GM21447 (cell line): ENCODE data around the gene SUSD2.
"Not testable (repeated sequence)": the region's sequence is repeated elsewhere in the genome, so short reads cannot be mapped to it uniquely, and the experiment has no call there.

Experiments used
- ATAC-seq: cut with Tn5 transposase; IDR thresholded peaks from one replicate; pipeline ENCODE4 v1.9.1; 2021; ENCODE audit not compliant: unreplicated experiment

The SUSD2 gene

DNA sequence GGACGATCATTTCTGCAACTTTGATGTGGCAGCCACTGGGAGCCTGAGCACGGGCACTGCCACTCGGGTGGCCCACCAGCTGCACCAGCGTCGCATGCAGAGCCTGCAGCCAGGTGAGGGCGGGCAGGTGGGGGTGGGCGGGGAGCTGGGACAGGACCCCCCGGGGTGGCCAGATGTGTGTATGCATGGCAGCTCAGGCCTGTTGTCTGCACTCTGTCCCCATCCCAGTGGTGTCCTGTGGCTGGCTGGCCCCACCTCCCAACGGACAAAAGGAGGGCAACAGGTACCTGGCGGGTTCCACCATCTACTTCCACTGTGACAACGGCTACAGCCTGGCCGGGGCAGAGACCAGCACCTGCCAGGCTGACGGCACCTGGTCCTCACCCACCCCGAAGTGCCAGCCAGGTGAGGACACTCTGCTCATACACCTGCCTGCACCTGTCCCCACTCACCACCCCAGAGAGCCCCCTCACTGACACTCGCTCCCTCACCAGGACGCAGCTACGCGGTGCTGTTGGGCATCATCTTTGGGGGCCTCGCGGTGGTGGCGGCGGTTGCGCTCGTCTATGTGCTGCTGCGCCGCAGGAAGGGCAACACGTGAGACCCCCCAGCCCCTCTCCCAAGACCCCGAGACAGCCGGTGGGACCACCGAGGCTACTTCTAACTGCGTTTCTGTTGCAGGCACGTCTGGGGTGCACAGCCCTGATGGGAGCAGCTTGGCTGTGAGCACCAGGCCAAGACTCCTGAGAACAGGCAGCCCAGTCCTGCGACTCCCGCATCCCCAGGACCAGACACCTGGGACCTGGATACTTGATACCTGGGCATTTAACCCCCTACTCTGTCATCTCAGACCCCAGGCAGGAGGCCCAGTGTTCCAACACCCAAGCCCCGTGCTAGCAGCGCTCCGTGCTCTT is 6.7 kb downstream of the SUSD2 start:
- ATAC-seq, result no peak

DNA sequence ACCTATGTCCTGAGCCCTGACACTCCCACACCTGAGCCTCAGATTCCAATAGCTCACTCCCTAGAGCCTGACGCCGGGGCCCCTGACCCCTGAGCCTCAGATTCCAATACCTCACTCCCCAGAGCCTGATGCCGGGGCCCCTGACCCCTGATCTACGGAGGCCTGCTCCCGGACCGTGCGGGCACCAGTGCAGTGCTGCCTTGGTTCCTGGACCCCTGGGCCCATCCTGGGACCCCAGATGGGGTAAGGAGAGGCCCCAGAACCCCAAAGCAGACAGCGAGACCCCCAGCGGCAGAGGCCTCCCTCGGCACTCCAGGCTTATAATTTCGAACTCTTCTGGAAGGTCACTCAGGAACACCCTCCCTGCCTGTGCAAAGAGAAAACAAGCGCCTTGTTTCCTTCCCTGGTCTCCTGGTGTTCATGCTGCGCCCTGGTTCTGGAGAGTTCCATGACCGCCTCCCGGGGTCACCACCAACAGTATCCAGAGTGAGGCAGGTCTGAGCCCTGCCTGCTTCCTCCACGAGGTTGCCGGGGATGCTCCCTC is 7.5 kb downstream of the SUSD2 start:
- no peak for ATAC-seq

DNA sequence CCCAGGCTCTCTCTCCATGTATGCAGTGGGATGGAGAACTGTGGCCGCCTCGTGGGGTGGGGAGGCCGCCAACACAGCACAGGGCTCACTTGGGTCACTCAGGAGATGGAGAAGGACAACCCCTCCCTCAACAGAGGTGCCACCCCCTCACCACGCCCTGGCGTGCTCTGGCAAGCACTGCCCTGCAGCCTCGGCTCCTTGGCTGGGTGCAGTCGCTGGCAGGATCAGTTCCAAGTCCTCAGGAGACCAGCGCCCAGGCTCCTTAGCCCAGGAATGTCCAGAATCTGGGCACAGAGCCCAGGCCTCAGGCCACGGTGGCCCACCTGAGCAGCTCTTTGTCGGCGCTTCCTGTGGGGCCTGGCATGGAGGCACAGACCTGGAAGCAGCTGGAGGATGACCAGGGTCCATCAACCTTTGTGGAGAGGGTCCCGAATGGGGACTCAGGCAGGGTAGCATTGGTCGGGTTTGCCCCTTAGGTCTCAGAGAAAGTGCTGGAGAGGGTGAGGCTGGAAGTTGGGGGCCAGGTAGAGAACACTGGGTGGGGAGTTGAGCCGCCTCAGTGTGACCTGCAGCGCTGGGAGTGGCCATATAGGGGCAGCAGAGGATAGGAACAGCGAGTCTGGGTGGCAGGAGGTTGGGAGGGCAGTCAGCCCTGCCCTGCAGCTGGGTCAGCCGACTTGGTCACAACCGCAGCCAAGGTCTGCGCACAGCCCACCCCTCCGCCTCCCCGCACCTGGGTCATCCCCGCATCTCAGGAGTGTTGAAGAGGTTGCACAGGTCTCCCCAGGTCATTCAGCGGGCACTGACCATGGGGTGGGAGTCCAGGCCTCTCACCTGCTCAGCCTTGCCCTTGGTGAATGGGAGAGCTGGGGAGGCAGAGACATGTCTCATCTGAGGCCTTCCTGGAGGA is 8.2 kb downstream of the SUSD2 start:
- no peak for ATAC-seq

DNA sequence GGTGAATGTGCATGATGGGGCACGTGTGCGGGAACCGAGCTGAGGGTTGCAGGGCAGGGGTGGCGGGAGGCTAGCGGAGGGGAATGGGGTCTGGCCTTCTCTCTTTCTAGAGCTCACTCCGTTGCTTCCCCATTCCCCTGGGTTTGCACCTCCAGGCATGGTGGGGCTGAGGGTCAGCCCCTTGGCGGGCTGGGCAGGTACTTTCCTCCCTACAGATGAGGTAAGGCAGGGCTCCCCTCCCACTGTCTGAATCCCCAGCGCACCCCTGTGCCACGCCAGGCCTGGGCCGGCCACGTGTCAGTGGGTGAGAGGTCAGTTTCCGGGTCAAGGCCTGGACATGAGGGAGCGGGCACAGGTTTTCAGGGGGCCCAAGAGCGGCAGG is 8.9 kb downstream of the SUSD2 start:
- ATAC-seq, result no peak

DNA sequence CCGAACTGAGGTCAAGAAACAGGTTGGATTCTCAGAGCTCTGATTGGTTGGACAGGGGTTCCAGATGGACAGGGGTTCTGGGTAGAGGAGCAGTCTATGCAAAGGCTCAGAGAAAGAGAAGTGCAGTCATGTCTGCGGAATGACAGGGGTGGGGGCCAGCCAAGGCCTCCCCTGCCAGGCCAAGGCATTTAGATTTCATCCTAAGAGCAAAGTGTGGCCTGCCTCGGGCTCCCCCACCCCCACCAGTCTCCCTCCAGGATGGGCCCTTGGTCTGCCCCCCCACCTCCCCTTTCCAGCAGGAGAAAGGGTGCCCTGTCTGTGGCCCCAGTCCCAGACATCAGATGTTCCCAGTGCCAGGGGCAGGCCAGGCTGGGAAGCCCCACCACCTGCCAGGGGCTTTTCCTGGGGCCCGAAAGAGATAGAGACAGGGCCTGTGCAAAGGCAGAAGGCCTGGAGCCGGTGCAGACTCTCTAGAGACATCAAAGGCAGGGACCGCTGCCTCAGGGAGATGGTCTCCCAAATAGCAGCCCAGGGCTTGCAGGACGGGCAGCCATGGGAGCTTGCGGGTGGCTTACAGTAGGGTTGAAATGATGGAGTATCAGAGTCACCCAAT is 9.4 kb downstream of the SUSD2 start:
- ATAC-seq, result no peak

DNA sequence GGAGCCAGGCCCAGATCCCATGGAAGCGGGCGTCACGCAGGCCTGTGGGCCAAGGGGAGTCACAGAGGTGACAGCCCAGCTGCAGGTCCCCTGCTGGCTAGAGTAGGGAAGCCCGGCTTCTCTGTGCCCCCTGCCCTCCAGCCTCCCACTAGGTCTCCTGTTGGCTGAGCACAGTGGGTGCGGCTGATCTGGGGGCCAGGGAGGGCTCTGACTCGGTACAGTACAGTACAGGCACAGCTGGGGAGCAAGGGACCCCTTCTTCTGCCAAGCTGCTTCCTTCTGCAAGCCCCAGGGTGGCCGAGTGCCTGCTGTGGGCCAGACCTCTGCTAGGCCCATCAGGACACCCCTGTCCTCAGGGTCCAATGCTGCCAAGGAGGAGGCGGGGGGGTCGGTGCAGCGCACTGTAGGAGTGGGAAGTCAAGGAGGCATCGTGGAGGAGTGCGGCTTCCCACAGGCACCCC is 10.1 kb downstream of the SUSD2 start:
- no peak for ATAC-seq

DNA sequence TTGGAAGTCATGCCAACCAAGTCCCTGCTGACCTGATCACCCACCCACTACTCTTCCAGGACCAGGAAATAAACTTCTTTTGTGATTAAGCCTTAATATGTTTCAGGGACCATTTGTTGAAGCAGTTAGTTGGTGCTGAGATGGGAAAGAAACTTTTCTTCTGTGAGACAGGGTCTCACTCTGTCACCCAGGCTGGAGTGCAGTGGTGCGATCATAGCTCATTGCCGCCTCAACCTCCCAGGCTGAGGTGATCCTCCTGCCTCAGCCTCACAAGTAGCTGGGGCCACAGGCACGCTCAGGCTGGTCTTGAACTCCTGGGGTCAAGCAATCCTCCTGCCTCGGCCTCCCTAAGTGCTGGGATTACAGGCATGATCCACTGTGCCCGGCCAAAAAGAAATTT is 10.6 kb downstream of the SUSD2 start:
- no peak for ATAC-seq

DNA sequence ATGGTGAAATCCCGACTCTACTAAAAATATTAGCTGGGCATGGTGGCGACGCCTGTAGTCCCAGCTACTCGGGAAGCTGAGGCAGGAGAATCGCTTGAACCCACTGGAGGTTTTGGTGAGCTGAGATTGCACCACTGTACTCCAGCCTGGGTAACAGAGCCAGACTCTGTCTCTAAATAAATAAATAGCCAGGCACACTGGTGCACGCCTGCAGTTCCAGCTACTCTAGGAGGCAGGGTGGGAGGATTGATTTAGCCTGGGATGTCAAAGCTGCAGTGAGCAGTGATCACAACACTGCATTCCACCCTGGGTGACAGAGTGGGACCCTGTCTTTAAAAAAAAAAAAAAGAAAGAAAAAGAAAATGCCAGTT is 17.4 kb downstream of the SUSD2 start:
- no peak for ATAC-seq

DNA sequence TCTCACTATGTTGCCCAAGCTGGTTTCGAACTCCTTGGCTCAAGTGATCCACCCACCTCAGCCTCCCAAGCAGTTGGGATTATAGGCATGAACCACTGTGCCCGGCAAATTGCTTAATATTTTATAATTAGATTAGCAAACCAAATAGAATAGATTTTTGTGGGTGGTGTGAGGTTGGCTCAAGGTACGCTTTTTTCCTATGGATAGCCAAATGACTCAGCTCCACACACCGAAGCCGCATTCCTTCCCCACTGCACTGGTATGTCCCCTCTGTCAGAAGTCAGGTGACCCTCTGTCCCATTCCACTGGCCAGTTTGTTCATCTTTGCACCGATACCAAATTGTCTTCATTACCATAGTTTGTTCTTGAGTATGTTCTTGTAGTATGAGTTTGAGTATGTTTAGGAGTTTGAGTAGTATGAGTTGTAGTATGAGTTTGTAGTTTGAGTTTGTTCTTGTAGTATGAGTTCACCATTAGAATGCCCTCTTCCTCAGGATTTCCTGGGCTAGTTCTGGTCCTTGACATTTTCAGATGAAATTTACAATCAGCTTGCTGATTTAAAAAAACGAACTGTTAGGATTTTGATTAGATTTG is 19.4 kb downstream of the SUSD2 start:
- no peak for ATAC-seq

DNA sequence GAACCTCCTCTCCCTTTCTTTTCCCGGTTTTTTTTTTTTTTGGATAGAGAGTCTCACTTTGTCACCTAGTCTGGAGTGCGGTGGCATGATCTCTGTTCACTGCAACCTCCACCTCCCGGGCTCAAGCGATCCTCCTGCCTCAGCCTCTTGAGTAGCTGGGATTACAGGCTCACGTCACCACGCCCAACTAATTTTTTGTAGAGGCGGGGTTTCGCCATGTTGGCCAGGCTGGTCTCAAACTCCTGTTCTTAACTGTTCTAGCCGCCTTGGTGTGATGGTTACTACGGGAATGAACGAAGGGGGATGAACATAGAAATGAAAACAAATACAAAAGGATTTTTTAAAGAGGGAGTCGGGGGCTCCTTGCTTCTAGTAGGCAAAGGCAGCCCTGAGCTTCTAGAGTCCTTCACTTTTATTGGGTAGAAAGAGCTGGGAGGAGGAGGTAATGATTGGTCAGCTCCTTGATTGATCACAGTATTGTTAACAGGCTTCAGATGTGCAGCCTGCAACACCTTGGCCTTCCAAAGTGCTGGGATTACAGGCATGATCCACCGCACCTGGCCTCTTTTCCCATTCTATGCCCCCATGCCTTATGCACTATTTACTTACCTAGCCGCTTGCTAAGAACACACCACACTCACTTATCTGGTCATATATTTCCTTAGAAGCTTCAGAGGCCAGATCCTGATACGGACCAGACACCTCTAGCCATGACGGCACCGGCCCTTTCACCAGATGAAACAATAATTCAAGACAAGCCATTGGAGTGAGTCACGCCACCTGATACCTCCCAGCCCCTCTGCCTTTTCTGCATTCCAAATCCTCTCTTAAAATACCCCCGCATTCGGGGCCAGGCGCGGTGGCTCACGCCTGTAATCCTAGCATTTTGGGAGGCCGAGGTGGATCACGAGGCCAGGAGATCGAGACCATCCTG is 20.7 kb downstream of the SUSD2 start:
- no peak for ATAC-seq

DNA sequence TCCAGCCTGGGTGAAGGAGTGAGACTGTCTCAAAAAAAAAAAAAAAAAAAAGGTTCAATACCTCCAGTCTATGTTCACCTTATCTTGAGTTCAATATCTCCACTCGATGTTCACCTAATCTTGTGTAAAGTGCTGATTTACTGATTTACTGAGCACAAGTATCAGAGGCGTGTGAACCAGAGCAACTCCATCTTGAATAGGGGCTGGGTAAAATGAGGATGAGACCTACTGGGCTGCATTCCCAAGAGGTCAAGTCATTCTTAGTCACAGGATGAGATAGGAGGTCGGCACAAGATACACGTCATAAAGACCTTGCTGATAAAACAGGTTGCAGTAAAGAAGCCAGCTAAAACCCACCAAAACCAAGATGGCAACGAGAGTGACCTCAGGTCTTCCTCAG is 22.6 kb downstream of the SUSD2 start:
- ATAC-seq, result not testable (repeated sequence)

DNA sequence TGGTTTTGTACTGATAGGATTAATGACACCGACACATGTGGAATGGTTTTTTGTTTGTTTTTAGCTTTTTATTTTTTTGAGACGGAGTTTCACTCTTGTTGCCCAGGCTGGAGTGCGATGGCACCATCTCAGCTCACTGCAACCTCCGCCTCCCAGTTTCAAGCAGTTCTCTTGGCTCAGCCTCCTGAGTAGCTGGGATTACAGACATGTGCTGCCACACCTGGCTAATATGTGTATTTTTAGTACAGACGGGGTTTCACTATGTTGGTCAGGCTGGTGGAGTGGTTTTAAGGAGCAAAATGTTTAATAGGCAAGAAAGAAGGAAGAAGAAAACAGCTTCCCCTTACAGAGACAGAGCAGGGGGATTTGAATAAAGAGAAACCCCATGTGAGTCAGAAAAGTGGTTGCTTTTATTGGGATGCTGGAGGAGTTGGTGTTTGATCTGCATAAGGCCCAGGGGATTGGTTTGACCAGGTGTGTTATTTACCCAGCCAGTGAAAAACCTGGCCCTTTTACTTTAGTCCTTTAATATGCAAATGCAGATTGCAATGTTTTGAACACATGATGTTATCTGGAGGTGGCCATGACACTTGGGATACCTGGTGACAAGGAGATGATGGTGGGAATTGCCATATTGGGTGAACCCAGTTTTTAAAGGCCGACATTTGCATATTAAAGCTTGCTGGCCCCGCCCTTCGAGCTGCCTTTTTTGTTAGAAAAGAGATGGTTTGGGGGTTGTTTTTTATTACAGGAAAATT is 24.3 kb downstream of the SUSD2 start:
- no peak for ATAC-seq

DNA sequence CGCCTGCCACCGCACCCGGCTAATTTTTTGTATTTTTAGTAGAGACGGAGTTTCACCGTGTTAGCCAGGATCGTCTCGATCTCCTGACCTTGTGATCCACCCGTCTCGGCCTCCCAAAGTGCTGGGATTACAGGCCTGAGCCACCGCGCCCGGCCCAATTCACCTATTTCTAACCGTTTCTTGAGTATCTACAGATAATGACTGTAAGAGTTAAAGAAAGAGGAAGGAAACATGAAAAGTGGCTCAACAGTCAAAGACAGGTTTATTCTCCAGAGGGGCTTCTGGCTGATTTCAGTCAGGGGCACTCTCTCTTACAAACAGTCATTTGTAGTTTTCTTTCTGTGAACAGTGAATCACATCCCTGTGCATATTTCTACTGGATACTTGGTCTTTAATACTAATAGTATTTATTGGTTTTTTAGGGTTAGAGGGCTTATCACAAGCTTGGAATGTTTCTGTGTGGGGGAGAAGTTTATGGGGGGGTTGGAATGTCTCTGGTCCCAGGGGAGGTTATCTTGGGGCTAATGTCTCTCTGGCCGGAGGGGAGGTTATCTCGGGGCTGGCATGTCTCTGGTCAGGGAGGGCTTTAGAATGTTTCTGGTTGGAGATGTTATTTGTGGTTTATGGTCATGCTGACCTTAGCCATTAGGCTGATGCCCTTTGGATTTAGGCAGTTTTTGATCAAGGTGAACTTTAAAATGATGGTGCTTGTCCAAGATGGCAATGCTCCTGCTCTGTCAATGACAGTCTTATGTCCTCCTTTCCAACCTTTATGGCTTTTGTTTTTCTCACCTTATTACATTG is 25.4 kb downstream of the SUSD2 start:
- ATAC-seq, result not testable (repeated sequence)

DNA sequence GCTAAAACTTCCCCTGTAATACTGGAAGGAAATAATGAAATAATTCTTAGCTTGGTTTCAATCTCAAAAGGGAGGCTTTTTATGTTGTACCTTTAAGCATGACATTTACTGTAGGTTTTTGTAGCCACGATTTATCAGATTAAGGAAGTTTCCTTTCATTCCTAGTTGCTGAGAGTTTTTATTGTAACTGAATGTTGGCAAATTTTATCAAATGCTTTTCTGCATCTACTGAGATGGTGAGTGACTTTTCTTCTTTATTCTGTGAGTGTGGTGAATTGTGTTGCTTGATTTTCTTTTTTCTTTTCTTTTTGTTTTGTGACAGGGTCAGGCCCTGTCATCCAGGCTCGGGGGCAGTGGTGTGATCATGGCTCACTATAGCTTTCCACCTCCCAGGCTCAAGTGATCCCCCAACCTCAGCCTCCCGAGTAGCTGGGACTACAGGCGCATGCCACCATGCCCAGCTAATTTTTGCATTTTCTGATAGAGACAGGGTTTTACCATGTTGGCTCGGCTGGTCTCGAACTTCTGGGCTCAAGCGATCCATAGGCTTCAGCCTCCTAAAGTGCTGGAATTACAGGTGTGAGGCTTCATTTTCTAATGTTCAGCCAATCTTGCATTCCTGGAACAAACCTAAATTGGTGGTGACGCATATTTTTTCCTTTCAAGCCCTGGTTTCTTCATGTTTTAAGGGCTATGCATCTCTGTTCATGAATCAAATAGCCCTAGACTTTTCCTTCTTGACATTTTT is 26.2 kb downstream of the SUSD2 start:
- ATAC-seq, result no peak

DNA sequence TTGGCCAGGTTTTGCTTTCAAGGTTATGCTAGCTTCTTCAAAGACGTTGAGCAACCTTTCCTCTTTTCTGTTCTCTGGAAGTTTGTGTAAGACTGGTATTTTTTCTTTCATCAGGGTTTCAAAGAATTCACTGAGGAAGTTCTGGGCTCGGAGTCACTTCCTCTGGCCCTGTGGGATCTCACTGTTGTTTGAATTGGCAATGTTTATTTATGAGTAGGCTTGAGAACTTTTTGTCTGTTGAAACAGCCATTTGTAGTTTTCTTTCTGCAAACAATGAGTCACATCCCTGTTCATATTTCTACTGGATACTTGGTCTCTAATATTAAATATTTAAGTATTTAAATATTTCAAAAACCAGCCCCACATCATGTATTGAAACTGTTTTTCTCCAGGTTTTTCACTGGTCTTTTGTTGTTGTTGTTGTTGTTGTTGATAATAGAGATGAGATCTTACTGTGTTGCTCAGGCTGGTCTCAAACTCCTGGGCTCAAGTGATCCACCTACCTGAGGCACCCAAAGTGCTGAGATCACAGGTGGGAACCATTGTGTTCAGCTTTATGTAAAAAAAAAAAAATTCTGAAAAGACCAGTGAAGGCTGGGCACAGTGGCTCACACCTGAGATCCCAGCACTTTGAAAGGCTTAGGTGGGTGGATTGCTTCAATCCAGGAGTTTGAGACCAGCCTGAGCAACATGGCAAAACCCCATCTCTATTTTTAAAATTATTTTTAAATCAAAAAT is 26.9 kb downstream of the SUSD2 start:
- ATAC-seq, result no peak

DNA sequence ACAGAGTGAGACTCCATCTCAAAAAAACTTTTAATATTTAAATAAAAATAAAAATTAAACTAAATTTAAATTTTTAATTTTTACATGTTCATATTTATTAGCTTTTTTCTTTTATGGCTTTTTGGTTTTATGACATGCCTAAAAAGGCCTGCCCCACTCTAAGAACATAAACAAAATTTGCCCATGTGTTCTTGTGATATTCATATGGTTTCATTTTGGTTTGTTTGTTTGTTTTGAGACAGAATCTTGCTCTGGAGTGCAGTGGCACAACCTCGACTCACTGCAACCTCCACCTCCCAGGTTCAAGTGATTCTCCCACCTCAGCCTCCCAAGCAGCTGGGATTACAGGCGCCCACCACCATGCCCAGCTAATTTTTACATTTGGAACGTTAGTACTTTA is 27.7 kb downstream of the SUSD2 start:
- no peak for ATAC-seq

DNA sequence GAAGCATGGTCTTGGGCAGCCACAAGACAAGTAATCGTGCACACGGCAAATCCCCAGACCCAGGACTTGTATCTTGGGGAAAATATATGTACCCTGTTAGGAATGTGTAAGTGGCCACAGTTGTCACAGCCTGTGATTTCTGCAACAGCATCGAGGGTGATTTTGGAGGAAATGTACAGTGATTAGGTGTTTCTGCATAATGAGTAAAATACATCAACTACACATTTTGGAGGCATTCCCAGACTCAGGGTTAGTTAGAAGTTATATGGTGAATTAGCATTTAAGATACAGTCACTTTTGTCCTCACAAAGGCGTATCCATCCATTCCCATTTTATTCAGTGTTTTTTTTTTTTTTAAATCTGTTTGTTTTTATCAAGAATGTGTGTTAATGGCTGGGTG is 28.4 kb downstream of the SUSD2 start:
- no peak for ATAC-seq
